HG03108 (cell line): ENCODE results near the gene LBX1.

Source experiments
- ATAC-seq: cut with Tn5 transposase; IDR thresholded peaks from one replicate; pipeline ENCODE4 v1.9.1; 2021; ENCODE audit warnings: moderate library complexity; ENCODE audit not compliant: unreplicated experiment

Gene LBX1

GRCh38 chr10:101244321-101245050, 15.2 kb upstream of the LBX1 start:
- ATAC-seq: no peak

- no peak for ATAC-seq
These were observed 12.8 kb upstream of the LBX1 start for GRCh38 chr10:101241840-101242707.

- no peak for ATAC-seq
These were observed 9.5 kb upstream of the LBX1 start for GRCh38 chr10:101238732-101239105.

DNA sequence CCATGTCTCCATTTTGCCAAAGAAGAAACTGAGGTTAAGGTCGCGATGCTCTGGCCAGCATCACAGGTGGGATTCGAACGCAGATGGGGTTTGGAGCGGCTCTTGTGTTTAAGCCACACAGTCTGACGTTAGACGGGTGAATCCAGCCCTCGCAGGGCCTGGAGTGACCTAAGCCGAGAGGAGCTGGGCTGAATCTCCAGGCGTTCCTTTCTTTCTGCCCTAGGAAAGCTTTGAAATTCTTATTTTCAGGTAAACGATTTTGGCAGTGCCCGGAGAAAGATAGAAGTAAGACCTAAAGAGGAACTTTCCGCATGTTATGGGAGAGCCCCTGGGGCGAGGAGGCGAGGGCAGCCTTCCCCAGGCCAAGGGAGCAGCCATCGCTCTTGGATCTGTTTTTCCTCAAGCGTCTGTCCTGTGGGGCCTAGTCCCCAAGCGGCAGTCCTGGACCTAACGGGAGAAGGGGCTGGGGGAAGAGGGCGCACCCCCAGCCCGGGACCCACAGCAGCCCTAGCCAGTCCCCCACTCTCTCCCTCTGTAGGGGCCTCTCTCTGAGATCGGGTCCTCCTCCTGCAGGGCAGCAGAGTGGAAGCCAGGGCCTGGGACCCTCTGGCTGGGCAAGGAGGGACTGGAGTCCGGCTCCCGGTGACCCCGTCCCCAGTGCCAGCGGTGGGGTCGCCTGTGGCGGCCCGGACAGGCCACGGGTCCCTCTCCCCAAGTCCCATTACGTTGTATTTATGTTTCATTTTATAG, 8.9 kb upstream of the LBX1 start:
- ATAC-seq: no peak

GRCh38 chr10:101237081-101237981, 8.1 kb upstream of the LBX1 start:
- no peak for ATAC-seq

- no peak for ATAC-seq
These were observed 7.3 kb upstream of the LBX1 start for GRCh38 chr10:101236376-101237080.

- ATAC-seq: no peak
These were observed 6.5 kb upstream of the LBX1 start for GRCh38 chr10:101235766-101236165.

DNA sequence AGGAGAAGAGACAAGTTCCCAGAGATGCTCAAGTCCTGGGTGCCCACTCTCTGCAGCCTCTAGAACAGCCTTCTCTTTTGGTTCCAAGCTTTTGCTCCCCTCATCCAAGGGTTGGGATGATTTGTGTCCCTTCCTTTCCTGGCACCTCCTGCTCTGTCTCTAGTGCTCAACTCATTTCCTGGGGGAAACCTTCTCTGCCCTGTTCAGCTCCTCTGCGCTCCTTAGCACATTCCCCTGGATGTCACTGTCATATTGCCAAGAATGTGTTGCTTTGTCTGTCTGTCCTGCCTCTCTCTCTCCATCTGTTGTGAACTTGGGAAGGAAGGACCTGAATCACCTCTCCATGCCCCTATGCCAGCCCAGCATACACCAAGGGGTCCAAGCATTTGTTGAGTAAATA, 5.1 kb upstream of the LBX1 start:
- ATAC-seq: no peak

DNA sequence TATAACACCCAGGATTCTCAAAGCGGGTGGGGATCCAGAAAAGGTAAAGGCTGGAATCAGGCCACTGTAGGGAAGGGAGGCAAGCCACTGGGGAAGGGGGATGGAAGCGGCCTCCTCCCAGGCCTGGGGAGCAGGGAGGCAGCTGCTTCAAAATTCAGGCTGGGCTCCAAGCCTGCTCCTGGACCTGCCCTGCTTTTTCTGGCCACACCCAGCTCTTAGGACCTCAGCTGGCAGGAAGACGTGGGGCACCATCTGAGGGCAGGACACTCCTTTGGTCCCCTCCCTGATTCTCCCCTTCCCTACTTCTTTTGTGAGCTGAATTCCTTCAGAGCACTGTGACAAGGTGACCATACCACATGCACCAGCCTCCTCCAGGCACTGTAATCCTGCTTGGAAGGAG, 4.6 kb upstream of the LBX1 start:
- ATAC-seq: no peak

DNA sequence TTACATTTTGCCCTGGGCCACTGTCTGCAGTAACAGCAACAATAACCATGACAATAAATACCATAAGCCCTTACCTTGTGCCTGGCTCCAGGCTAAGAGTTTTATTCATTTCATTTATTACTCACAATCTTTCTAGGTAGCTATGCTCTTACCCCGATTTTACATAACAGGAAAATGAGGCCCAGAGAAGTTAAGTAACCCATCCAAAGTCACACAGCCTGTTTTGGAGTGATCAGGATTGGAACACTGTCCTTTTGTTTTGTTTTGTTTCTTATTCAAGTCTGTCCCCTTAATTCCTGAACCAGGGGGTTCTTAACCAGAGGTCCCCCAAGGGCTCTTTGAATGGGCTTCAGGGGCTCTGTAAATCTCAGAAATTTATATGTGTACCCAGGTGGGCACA, 4.2 kb upstream of the LBX1 start:
- ATAC-seq: no peak

- ATAC-seq: no peak
These were observed 2.8 kb upstream of the LBX1 start for GRCh38 chr10:101231912-101232689.

GRCh38 chr10:101231092-101231491, 1.8 kb upstream of the LBX1 start:
- no peak for ATAC-seq

DNA sequence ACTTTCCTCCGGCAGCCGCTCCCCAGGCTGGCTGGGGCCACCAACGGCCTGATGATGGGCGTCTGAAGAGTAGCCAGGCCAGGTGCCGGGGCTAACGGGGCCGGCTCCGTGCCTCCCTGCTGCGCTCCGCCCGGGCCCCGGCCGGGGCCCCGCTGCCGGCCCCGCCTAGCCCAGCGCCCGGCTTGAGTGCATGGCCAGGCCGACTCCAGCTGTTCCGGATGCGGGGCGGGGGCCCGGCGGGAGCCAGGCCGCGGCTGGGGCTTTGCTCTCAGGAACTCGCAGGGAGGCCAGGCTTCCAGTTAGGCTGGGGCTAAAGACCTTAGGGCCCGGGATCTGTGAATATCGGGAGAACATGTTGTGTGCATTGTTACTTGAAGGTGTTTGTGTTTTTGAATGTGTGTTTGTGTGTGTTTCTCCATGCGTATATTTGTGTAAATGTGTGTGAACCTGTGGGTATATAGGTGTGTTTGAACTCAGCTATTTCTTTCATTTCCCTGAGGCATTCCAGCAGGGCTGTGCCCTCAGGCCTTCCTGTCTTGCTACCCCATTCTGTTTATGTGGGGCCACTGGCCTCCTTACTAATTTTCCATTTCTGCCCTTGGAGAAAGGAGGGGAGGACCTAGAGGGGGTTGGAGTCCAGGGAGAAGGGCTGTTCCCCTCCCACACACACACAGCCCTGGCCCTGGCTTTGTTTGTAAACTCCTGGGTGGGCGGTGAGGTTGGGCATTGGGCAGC, 1.1 kb upstream of the LBX1 start:
- no peak for ATAC-seq

- ATAC-seq: no peak
These were observed 347 bp downstream of the LBX1 start for GRCh38 chr10:101228966-101229265.

DNA sequence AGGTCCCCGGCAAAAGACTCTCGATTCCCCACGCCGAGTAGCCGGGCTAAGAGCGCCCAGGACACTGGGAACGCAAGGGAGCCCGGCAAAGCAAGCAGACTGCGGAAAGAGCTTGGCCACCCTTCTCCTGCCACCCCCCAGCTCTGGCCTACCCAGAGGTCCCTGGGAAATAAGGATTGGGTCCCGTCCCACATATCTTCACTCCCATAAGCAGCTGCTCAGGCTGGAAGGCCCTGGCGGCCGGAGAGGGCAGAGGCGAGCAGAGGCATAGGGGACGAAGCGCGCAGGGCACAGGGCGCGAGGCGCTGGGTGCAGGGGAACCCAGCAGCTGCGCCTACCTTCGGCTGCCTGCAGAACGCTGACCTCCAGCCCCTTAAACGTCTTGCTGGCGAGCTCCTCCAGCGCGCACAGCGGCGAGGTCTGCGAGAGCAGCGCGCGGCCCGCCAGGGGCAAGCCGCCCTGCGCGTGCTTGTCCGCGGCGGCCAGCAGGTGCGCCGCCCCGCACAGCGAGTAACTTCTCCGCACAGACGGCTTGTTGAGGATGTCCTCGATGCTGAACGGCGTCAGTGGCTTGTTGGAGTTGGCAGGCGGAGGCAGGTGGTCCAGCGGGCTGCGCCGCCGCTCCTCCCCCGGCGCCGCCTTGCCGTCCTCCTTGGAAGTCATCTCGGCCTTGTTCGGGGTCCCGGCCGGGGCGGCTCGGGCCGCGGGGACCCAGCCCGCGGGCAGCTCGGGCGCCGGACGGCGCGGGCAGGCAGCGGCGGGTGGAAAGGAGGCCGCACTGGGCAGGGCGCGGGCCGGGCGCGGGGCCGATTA, 904 bp downstream of the LBX1 start:
- ATAC-seq: no peak

DNA sequence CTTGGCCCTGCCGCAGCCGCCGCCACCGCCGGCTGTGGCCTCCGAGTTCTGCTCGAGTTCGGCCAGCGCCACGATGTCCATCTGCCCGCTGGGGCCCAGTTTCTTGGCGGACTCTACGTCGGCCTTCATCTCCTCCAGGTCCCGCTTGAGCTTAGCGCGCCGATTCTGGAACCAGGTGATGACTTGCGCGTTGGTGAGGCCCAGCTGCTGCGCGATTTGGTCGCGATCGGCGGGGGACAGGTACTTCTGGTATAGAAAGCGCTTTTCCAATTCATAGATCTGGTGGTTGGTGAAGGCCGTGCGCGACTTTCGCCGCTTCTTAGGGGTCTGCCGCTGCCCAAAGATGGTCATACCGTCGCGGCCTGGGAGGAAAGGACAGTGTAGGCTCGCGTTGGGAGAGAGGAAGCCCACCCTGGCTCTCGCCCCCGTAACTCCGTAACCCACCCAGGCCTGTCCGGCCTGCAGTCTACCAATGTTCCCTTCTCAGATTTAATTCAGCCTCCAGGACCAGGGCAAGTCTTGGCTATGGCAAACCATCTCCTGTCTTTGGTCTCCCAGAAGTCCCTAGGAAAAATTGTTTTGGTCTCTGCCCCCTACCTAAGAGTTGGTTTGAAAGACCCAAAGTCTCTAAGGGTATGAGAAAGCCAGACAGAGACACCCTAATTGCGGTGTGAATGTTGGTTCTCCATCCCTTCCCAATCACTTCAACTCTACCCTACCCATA, 1.7 kb downstream of the LBX1 start:
- ATAC-seq: no peak
